Parathyroid adenoma (tissue), 2 donors: Measurements from ENCODE around the gene PTCH1.

ENCODE experiments used
- H2AFZ ChIP-seq: fragments of 300-600 bp; sonication (generic); one replicate; pipeline ENCODE4 v1.7.0; 2017; ENCODE audit warnings: antibody characterized with exemption, mild to moderate bottlenecking
- H3K27ac ChIP-seq: fragments of 300-600 bp; sonication (generic); one replicate; pipeline ENCODE4 v1.7.0; 2017
- H3K27me3 ChIP-seq: fragments of 300-600 bp; sonication (generic); one replicate; pipeline ENCODE4 v1.7.0; 2017; ENCODE audit warnings: low read length; ENCODE audit not compliant: control insufficient read depth, insufficient read depth
- H3K36me3 ChIP-seq: fragments of 300-600 bp; sonication (generic); one replicate; pipeline ENCODE4 v1.7.0; 2017; ENCODE audit warnings: low read length; ENCODE audit not compliant: control insufficient read depth, insufficient read depth
- H3K4me1 ChIP-seq: fragments of 300-600 bp; sonication (generic); one replicate; pipeline ENCODE4 v1.7.0; 2017; ENCODE audit warnings: control low read depth
- H3K4me2 ChIP-seq: fragments of 300-600 bp; sonication (generic); one replicate; pipeline ENCODE4 v1.7.0; 2017; ENCODE audit warnings: low read length
- H3K4me3 ChIP-seq: fragments of 300-600 bp; sonication (generic); one replicate; pipeline ENCODE4 v1.7.0; 2017; ENCODE audit warnings: low read depth, low read length
- H3K79me2 ChIP-seq: fragments of 300-600 bp; sonication (generic); one replicate; pipeline ENCODE4 v1.7.0; 2017; ENCODE audit warnings: control low read depth
- H3K9ac ChIP-seq: fragments of 300-600 bp; sonication (generic); one replicate; pipeline ENCODE4 v1.7.0; 2017; ENCODE audit warnings: mild to moderate bottlenecking
- H3K9me3 ChIP-seq: fragments of 300-600 bp; sonication (generic); one replicate; pipeline ENCODE4 v1.7.0; 2017; ENCODE audit warnings: low read length; ENCODE audit not compliant: control insufficient read depth
- CTCF ChIP-seq: fragments of 300-600 bp; sonication (generic); IDR thresholded peaks from one replicate; pipeline ENCODE4 v1.7.0; 2017; ENCODE audit warnings: antibody characterized with exemption, mild to moderate bottlenecking
- donor health status: primary hyperparathyroidism.

The PTCH1 gene

GRCh38 chr9:95477885-95478284 lies 38.9 kb downstream of the PTCH1 start:
- no peak overlapping the region for H2AFZ ChIP-seq
- H3K36me3 ChIP-seq, result no peaks in the 10 kb centered on the region
- H3K9ac ChIP-seq, result no peak overlapping the region
- no peaks in the 10 kb centered on the region for H3K9me3 ChIP-seq
- H3K27ac ChIP-seq, result no peak overlapping the region
- no peak for TF ChIP-seq CTCF
- no peaks in the 10 kb centered on the region for H3K27me3 ChIP-seq
- no peaks in the 10 kb centered on the region for H3K79me2 ChIP-seq
- H3K4me3 ChIP-seq, result no peak overlapping the region
- H3K4me1 ChIP-seq, result no peaks in the 10 kb centered on the region
- no peak overlapping the region for H3K4me2 ChIP-seq

- Histone ChIP-seq H3K27ac (no peak overlapping the region), H3K27me3 (no peaks in the 10 kb centered on the region), H3K79me2 (no peaks in the 10 kb centered on the region), H3K4me1 (no peaks in the 10 kb centered on the region), H2AFZ (no peak overlapping the region), H3K4me3 (no peak overlapping the region), H3K36me3 (no peaks in the 10 kb centered on the region), H3K9me3 (no peaks in the 10 kb centered on the region), H3K9ac (no peak overlapping the region), H3K4me2 (no peak overlapping the region)
- TF ChIP-seq CTCF, result no peak
Observed at GRCh38 chr9:95477441-95477840, 39.3 kb downstream of the PTCH1 start.

GRCh38 chr9:95468791-95469190 lies 48.0 kb downstream of the PTCH1 start:
- H3K9me3 ChIP-seq, result no peaks in the 10 kb centered on the region
- H3K27me3 ChIP-seq, result no peaks in the 10 kb centered on the region
- no peaks in the 10 kb centered on the region for H3K36me3 ChIP-seq
- H2AFZ ChIP-seq, result no peak overlapping the region
- H3K4me3 ChIP-seq, result no peak overlapping the region
- no peak overlapping the region for H3K27ac ChIP-seq
- H3K9ac ChIP-seq, result no peak overlapping the region
- no peak for TF ChIP-seq CTCF
- no peak overlapping the region for H3K4me2 ChIP-seq
- no peaks in the 10 kb centered on the region for H3K4me1 ChIP-seq
- H3K79me2 ChIP-seq, result no peaks in the 10 kb centered on the region

- H3K9me3 ChIP-seq, result no peaks in the 10 kb centered on the region
- H3K9ac ChIP-seq, result no peak overlapping the region
- no peak overlapping the region for H3K27ac ChIP-seq
- H2AFZ ChIP-seq, result no peak overlapping the region
- no peaks in the 10 kb centered on the region for H3K36me3 ChIP-seq
- H3K4me2 ChIP-seq, result no peak overlapping the region
- no peak for TF ChIP-seq CTCF
- no peaks in the 10 kb centered on the region for H3K27me3 ChIP-seq
- no peak overlapping the region for H3K4me3 ChIP-seq
- H3K4me1 ChIP-seq, result no peaks in the 10 kb centered on the region
- H3K79me2 ChIP-seq, result no peaks in the 10 kb centered on the region
Observed at GRCh38 chr9:95465115-95465514, 51.7 kb downstream of the PTCH1 start.

GRCh38 chr9:95463148-95464060 lies 53.4 kb downstream of the PTCH1 start:
- Histone ChIP-seq H3K9me3 (no peaks in the 10 kb centered on the region), H3K4me2 (no peak overlapping the region), H3K9ac (no peak overlapping the region), H2AFZ (no peak overlapping the region), H3K4me1 (no peaks in the 10 kb centered on the region), H3K36me3 (no peaks in the 10 kb centered on the region), H3K4me3 (no peak overlapping the region), H3K79me2 (no peaks in the 10 kb centered on the region), H3K27me3 (no peaks in the 10 kb centered on the region), H3K27ac (no peak overlapping the region)
- TF ChIP-seq CTCF, result no peak
